ENCODE results near the gene THAP4. TPM values are rescaled to one million over a fixed set of nuclear protein-coding genes. Genes with fewer than 3 reads are reported as not detected.

The THAP4 gene
- total and polyA plus RNA-seq, 2 experiments from 2014 or later, result 62.9 to 80.4 TPM

DNA sequence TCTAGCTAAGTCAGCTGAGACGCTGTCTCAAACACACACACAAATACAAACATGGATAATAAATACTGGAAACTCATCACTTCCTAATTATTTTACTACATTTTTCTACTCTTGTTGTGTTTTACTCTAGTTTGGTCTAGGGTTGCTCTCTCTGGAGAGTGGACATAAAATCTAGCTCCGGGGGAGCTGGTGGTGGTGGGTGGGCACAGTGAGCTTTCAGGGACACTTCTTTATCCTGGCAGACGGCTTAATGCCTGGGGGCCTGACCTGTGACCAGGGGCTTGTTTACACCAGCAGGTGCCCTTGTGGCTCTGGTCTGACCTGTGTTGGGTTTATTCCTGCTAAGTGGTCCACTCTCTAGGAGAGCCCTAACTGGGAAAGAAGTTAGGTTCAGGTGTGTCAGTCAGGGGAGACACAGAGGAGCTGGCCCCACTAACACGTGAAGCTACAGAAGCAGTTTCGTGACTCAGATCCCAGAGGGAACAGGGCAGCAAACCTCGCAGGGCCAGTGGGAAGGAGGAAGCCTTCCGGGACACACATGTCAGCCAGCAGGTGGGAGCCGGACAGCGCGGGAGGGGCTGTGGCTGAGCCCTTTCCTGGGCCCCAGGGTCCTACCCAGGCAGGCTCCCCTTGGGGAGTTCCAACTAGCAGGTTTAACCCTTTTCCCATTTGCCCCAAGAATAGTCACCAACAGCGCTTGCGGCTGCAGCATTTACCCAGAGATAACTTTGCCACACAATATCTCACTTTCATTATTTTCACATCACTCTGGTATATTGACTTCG is 100.9 kb downstream of the THAP4 start:
- DNase-seq (ENCODE audit: low spot score) (no peak), ATAC-seq (no peak)
- Mint-ChIP-seq H3K9me3 (no peaks in the 10 kb centered on the region), H3K27ac (no peak overlapping the region), H3K4me1 (peaks cover 11% of the 10 kb centered on the region; the same call in 2 of the 3 replicates), H3K36me3 (ENCODE audit: low read depth) (no peaks in the 10 kb centered on the region; the same call in 2 of the 3 replicates), H3K4me3 (no peak overlapping the region), H3K27me3 (ENCODE audit: insufficient read depth, low read depth, poor library complexity) (peaks cover 18% of the 10 kb centered on the region)
- H2AFZ ChIP-seq, result no peak overlapping the region
- no peaks in the 10 kb centered on the region for H3K79me2 ChIP-seq (replicated peaks; ENCODE audit: insufficient read depth)
- TF ChIP-seq CREB1 (CRISPR knock-in tag; IDR thresholded peaks at IDR 0.05; ENCODE audit: low read depth) (no peak), ZNF331 (CRISPR knock-in tag; IDR thresholded peaks at IDR 0.05; ENCODE audit: low read depth) (no peak), POLR2AphosphoS5 (IDR thresholded peaks at IDR 0.05; ENCODE audit: low read depth) (no peak), JUNB (IDR thresholded peaks at IDR 0.05; ENCODE audit: unreplicated experiment) (no peak), STAT1 (IDR thresholded peaks at IDR 0.05; ENCODE audit: unreplicated experiment) (no peak), ZNF114 (CRISPR knock-in tag; IDR thresholded peaks at IDR 0.05) (no peak)
- no peak overlapping the region for H3K27ac ChIP-seq (ENCODE audit: low read depth)
- H3K9me2 ChIP-seq (ENCODE audit: insufficient read depth), result no peaks in the 10 kb centered on the region
- H3K4me1 ChIP-seq (ENCODE audit: insufficient read depth), result peaks cover 5% of the 10 kb centered on the region; the same call in 1 of the 2 replicates
- no peaks in the 10 kb centered on the region for H4K20me1 ChIP-seq (replicated peaks; ENCODE audit: insufficient read depth)
- no peak overlapping the region for H3K4me3 ChIP-seq
- H3K27me3 ChIP-seq (ENCODE audit: insufficient read depth), result peaks cover 7% of the 10 kb centered on the region
- H3K4me2 ChIP-seq, result no peak overlapping the region
- no peaks in the 10 kb centered on the region for H3K36me3 ChIP-seq (ENCODE audit: insufficient read depth)
- no peaks in the 10 kb centered on the region; the same call in 1 of the 2 replicates for H3F3A ChIP-seq (replicated peaks; ENCODE audit: low read depth)

GRCh38 chr2:241534701-241535375 is 102.1 kb downstream of the THAP4 start:
- Histone ChIP-seq H3K27ac (ENCODE audit: low read depth) (no peak overlapping the region), H3K4me3 (no peak overlapping the region), H3K36me3 (ENCODE audit: insufficient read depth) (no peaks in the 10 kb centered on the region), H3K4me2 (no peak overlapping the region), H3K9me2 (ENCODE audit: insufficient read depth) (no peaks in the 10 kb centered on the region), H2AFZ (no peak overlapping the region), H3F3A (replicated peaks; ENCODE audit: low read depth) (no peaks in the 10 kb centered on the region), H3K27me3 (ENCODE audit: insufficient read depth) (no peaks in the 10 kb centered on the region), H3K4me1 (ENCODE audit: insufficient read depth) (no peaks in the 10 kb centered on the region), H3K79me2 (replicated peaks; ENCODE audit: insufficient read depth) (no peaks in the 10 kb centered on the region), H4K20me1 (replicated peaks; ENCODE audit: insufficient read depth) (no peaks in the 10 kb centered on the region)
- Mint-ChIP-seq H3K4me3 (no peak overlapping the region), H3K36me3 (ENCODE audit: low read depth) (no peaks in the 10 kb centered on the region), H3K27me3 (ENCODE audit: insufficient read depth, low read depth, poor library complexity) (peaks cover 11% of the 10 kb centered on the region), H3K27ac (no peak overlapping the region), H3K4me1 (peaks cover 6% of the 10 kb centered on the region; the same call in 1 of the 3 replicates), H3K9me3 (no peaks in the 10 kb centered on the region)
- ATAC-seq (peak; percentile 30; the same call in 1 of the 3 replicates), DNase-seq (ENCODE audit: low spot score) (no peak)
- TF ChIP-seq NANOG (IDR thresholded peaks at IDR 0.05; ENCODE audit: borderline replicate concordance) (no peak), EZH2 (IDR thresholded peaks at IDR 0.05; ENCODE audit: low read depth, unreplicated experiment) (no peak), POLR2AphosphoS5 (IDR thresholded peaks at IDR 0.05; ENCODE audit: low read depth) (no peak), JUNB (IDR thresholded peaks at IDR 0.05; ENCODE audit: unreplicated experiment) (no peak), EZH2phosphoT487 (IDR thresholded peaks at IDR 0.05; ENCODE audit: unreplicated experiment) (no peak), ZNF114 (CRISPR knock-in tag; IDR thresholded peaks at IDR 0.05) (no peak), CREB1 (CRISPR knock-in tag; IDR thresholded peaks at IDR 0.05; ENCODE audit: low read depth) (no peak), STAT1 (IDR thresholded peaks at IDR 0.05; ENCODE audit: unreplicated experiment) (no peak), ZNF462 (CRISPR knock-in tag; IDR thresholded peaks at IDR 0.05) (no peak)
- TF ChIP-seq, protein P1, sequence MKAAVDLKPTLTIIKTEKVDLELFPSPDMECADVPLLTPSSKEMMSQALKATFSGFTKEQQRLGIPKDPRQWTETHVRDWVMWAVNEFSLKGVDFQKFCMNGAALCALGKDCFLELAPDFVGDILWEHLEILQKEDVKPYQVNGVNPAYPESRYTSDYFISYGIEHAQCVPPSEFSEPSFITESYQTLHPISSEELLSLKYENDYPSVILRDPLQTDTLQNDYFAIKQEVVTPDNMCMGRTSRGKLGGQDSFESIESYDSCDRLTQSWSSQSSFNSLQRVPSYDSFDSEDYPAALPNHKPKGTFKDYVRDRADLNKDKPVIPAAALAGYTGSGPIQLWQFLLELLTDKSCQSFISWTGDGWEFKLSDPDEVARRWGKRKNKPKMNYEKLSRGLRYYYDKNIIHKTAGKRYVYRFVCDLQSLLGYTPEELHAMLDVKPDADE (IDR thresholded peaks at IDR 0.05), result no peak
